ENCODE measurements around the gene TIMMDC1.

Gene TIMMDC1

GRCh38 chr3:119518026-119518425 lies 19.7 kb downstream of the TIMMDC1 start:
- H3K4me3 ChIP-seq (ENCODE audit: control insufficient read depth, low read depth, low read length) = no peak overlapping the region
- no peak for TF ChIP-seq CTCF (IDR thresholded peaks at IDR 0.05; ENCODE audit: control insufficient read depth, insufficient read depth, low read depth, low read length, missing control alignments)
- DNase-seq (ENCODE audit: low read depth) = no peak

GRCh38 chr3:119524931-119525662 lies 26.8 kb downstream of the TIMMDC1 start:
- no peak overlapping the region for H3K4me3 ChIP-seq (ENCODE audit: control insufficient read depth, low read depth, low read length)
- peak; percentile 49 for TF ChIP-seq CTCF (IDR thresholded peaks at IDR 0.05; ENCODE audit: control insufficient read depth, insufficient read depth, low read depth, low read length, missing control alignments)
- DNase-seq (ENCODE audit: low read depth) = no peak

- no peak for DNase-seq (ENCODE audit: low read depth)
- no peak overlapping the region for H3K4me3 ChIP-seq (ENCODE audit: control insufficient read depth, low read depth, low read length)
- TF ChIP-seq CTCF (IDR thresholded peaks at IDR 0.05; ENCODE audit: control insufficient read depth, insufficient read depth, low read depth, low read length, missing control alignments) = no peak
Observed at GRCh38 chr3:119527714-119528113, 29.4 kb downstream of the TIMMDC1 start.

- peak; percentile 74 for DNase-seq (ENCODE audit: low read depth)
- H3K4me3 ChIP-seq (ENCODE audit: control insufficient read depth, low read depth, low read length) = no peak overlapping the region
- TF ChIP-seq CTCF (IDR thresholded peaks at IDR 0.05; ENCODE audit: control insufficient read depth, insufficient read depth, low read depth, low read length, missing control alignments) = no peak
Observed at GRCh38 chr3:119529883-119530282, 31.5 kb downstream of the TIMMDC1 start.

GRCh38 chr3:119530456-119530855 lies 32.1 kb downstream of the TIMMDC1 start:
- no peak for DNase-seq (ENCODE audit: low read depth)
- no peak for TF ChIP-seq CTCF (IDR thresholded peaks at IDR 0.05; ENCODE audit: control insufficient read depth, insufficient read depth, low read depth, low read length, missing control alignments)

GRCh38 chr3:119531151-119531550 lies 32.8 kb downstream of the TIMMDC1 start:
- DNase-seq (ENCODE audit: low read depth) = no peak
- TF ChIP-seq CTCF (IDR thresholded peaks at IDR 0.05; ENCODE audit: control insufficient read depth, insufficient read depth, low read depth, low read length, missing control alignments) = no peak
- no peak overlapping the region for H3K4me3 ChIP-seq (ENCODE audit: control insufficient read depth, low read depth, low read length)

More at GRCh38 chr3:119530456-119530855, 32.1 kb downstream of the TIMMDC1 start:
- H3K4me3 ChIP-seq (ENCODE audit: control insufficient read depth, low read depth, low read length) = no peak overlapping the region

All from AG09309 (cell line).